Suprapubic skin (tissue), 4 donors: ENCODE results near the gene SOX9.

Experiments used
- EP300 ChIP-seq: sonication (generic); formaldehyde crosslinking; IDR thresholded peaks from one replicate; pipeline ENCODE4 v1.6.1; 2017; ENCODE audit warnings: antibody characterized with exemption
- POLR2A ChIP-seq, 2 donors: fragments of 450-650 bp; IDR thresholded peaks; one replicate each; pipeline ENCODE4 v1.6.1; 2017; ENCODE audit warnings: antibody characterized with exemption in 2 of 2, mild to moderate bottlenecking in 2 of 2, moderate library complexity in 2 of 2
- POLR2AphosphoS5 ChIP-seq, 3 donors: sonication (generic); formaldehyde crosslinking; IDR thresholded peaks; one replicate each; pipeline ENCODE4 v1.6.1; 2017; ENCODE audit warnings: antibody characterized with exemption in 3 of 3
- TF ChIP-seq, protein P1 (sequence below), 2 donors: fragments of 200-600 bp in 1 of 2; fragments of 450-650 bp in 1 of 2; sonication (generic) in 1 of 2; IDR thresholded peaks; one replicate each; pipeline ENCODE4 v1.5.1; 2016 to 2019; ENCODE audit warnings: antibody characterized with exemption in 2 of 2, mild to moderate bottlenecking in 1 of 2, moderate library complexity in 1 of 2

DNA sequence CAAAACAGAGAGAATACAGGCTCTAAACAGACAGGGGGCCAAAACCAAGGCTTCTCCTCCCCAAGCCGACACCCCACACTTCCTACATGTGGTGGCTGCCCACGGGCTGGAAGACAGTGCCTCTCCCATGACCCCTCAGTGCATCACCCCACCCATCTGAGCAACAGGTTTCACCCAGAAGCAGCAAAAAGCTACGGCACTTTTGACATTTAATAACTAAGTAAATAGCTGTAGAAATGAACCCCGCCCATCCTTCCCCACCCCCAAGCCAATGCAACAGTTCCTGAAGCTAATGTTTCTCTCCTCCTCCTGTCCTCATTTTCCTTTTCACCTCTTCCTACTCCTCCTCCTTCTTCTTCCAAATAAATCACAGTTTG is 9.9 kb upstream of the SOX9 start:
- TF ChIP-seq, protein P1, sequence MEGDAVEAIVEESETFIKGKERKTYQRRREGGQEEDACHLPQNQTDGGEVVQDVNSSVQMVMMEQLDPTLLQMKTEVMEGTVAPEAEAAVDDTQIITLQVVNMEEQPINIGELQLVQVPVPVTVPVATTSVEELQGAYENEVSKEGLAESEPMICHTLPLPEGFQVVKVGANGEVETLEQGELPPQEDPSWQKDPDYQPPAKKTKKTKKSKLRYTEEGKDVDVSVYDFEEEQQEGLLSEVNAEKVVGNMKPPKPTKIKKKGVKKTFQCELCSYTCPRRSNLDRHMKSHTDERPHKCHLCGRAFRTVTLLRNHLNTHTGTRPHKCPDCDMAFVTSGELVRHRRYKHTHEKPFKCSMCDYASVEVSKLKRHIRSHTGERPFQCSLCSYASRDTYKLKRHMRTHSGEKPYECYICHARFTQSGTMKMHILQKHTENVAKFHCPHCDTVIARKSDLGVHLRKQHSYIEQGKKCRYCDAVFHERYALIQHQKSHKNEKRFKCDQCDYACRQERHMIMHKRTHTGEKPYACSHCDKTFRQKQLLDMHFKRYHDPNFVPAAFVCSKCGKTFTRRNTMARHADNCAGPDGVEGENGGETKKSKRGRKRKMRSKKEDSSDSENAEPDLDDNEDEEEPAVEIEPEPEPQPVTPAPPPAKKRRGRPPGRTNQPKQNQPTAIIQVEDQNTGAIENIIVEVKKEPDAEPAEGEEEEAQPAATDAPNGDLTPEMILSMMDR (IDR thresholded peaks at IDR 0.05): no peak
- no peak for TF ChIP-seq POLR2AphosphoS5 (IDR thresholded peaks at IDR 0.05)
- TF ChIP-seq POLR2A (IDR thresholded peaks at IDR 0.05): no peak
- TF ChIP-seq EP300: no peak
